BLaER1 (cell line): Measurements from ENCODE around the gene MUC20.
"Not testable (repeated sequence)": the region's sequence is repeated elsewhere in the genome, so short reads cannot be mapped to it uniquely, and the experiment has no call there.

ENCODE experiments used
- H3K27ac ChIP-seq: shearing (Covaris generic); formaldehyde crosslinking; 2 replicates; pipeline ENCODE4 v1.8.1; 2022
- H3K27me3 ChIP-seq: shearing (Covaris generic); formaldehyde crosslinking; 2 replicates; pipeline ENCODE4 v1.8.1; 2022
- H3K36me3 ChIP-seq: shearing (Covaris generic); formaldehyde crosslinking; 2 replicates; pipeline ENCODE4 v1.8.1; 2022
- H3K4me1 ChIP-seq: shearing (Covaris generic); formaldehyde crosslinking; 2 replicates; pipeline ENCODE4 v1.8.1; 2022
- H3K4me2 ChIP-seq: shearing (Covaris generic); formaldehyde crosslinking; 2 replicates; pipeline ENCODE4 v1.8.1; 2022
- H3K4me3 ChIP-seq: shearing (Covaris generic); formaldehyde crosslinking; 2 replicates; pipeline ENCODE4 v1.8.1; 2022
- H3K9ac ChIP-seq: shearing (Covaris generic); formaldehyde crosslinking; 2 replicates; pipeline ENCODE4 v1.8.1; 2022
- H3K9me3 ChIP-seq: shearing (Covaris generic); formaldehyde crosslinking; 2 replicates; pipeline ENCODE4 v1.8.1; 2022
- H4K20me1 ChIP-seq: shearing (Covaris generic); formaldehyde crosslinking; 2 replicates; pipeline ENCODE4 v1.8.1; 2022
- Cebpa-rat ChIP-seq: shearing (Covaris generic); IDR thresholded peaks from 2 replicates; pipeline ENCODE4 v1.8.1; 2022

MUC20 gene

GRCh38 chr3:195714380-195715011 lies 6.3 kb upstream of the MUC20 start:
- no peak overlapping the region for H3K27ac ChIP-seq
- peaks cover 54% of the 10 kb centered on the region for H3K36me3 ChIP-seq
- TF ChIP-seq Cebpa-rat, result no peak
- H3K9me3 ChIP-seq, result peaks cover 34% of the 10 kb centered on the region
- H4K20me1 ChIP-seq, result no peaks in the 10 kb centered on the region
- no peak overlapping the region for H3K4me2 ChIP-seq
- H3K27me3 ChIP-seq, result no peaks in the 10 kb centered on the region
- no peaks in the 10 kb centered on the region for H3K4me1 ChIP-seq
- no peak overlapping the region for H3K9ac ChIP-seq
- no peak overlapping the region for H3K4me3 ChIP-seq

DNA sequence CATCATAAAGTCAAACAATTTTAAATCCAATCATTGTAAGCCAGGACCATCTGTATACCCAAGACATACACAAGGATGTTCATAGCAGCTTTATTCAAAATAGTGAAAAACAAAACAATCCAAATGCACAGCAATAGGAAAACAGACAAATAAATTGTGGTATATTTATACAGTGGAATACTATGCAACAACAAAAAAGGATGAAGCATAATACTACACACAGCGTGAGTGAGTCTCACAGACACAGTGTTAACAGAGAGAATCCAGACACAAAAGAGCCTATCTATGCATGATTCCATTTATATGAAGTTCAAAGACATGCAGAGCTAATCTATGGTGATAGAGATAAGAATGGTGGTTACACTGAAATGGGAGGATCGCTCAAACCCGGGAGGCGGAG lies 5.6 kb upstream of the MUC20 start:
- no peak overlapping the region for H3K27ac ChIP-seq
- no peak for TF ChIP-seq Cebpa-rat
- no peak overlapping the region for H3K4me3 ChIP-seq
- H3K4me2 ChIP-seq, result no peak overlapping the region
- peaks cover 34% of the 10 kb centered on the region for H3K9me3 ChIP-seq
- H3K27me3 ChIP-seq, result no peaks in the 10 kb centered on the region
- no peak overlapping the region for H3K9ac ChIP-seq
- no peaks in the 10 kb centered on the region for H4K20me1 ChIP-seq
- H3K36me3 ChIP-seq, result peaks cover 47% of the 10 kb centered on the region
- H3K4me1 ChIP-seq, result no peaks in the 10 kb centered on the region

DNA sequence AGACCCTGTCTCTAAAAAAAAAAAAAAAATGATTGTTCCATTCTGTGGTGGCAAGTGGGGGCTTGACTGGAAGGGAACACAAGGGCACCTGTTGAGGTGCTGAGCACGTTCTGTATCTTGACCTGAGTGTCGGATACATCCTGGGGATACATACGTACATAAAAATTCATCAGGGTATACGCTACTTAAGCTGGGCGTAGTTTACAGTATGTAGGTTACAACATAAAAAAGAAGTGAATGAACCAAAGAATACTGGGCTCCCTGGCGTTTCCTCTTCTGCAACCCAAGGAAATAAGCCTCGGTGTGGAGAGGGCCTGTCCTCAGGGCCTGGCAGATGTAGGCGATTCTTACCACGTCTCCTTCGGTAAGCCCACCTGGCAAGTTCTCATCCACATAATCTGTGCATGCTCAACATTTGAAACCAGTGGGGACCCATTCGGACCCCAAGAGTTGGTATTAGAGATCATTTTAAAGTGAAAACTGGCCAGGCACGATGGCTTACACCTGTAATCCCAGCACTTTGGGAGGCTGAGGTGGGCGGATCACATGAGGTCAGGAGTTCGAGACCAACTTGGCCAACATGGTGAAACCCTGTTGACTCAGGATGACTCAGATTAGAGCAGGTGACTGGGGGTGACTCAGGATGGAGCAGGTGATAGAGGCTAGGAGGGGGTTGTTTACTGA lies 5.1 kb upstream of the MUC20 start:
- no peak overlapping the region for H3K4me2 ChIP-seq
- peaks cover 34% of the 10 kb centered on the region for H3K9me3 ChIP-seq
- no peak overlapping the region for H3K27ac ChIP-seq
- no peaks in the 10 kb centered on the region for H3K27me3 ChIP-seq
- H3K36me3 ChIP-seq, result peaks cover 42% of the 10 kb centered on the region
- H3K4me3 ChIP-seq, result no peak overlapping the region
- no peak for TF ChIP-seq Cebpa-rat
- peaks cover 1% of the 10 kb centered on the region; the same call in 1 of the 2 replicates for H3K4me1 ChIP-seq
- no peaks in the 10 kb centered on the region for H4K20me1 ChIP-seq
- H3K9ac ChIP-seq, result no peak overlapping the region

GRCh38 chr3:195717416-195717815 lies 3.4 kb upstream of the MUC20 start:
- Histone ChIP-seq H3K9ac (no peak overlapping the region), H3K4me3 (no peak overlapping the region), H3K4me2 (no peak overlapping the region), H3K36me3 (peaks cover 29% of the 10 kb centered on the region), H3K4me1 (peaks cover 5% of the 10 kb centered on the region; the same call in 1 of the 2 replicates), H3K27ac (0 out of 2 replicates have a peak overlapping the region, but pooled peaks have one; percentile 7), H4K20me1 (no peaks in the 10 kb centered on the region), H3K27me3 (no peaks in the 10 kb centered on the region), H3K9me3 (peaks cover 34% of the 10 kb centered on the region)
- no peak for TF ChIP-seq Cebpa-rat

DNA sequence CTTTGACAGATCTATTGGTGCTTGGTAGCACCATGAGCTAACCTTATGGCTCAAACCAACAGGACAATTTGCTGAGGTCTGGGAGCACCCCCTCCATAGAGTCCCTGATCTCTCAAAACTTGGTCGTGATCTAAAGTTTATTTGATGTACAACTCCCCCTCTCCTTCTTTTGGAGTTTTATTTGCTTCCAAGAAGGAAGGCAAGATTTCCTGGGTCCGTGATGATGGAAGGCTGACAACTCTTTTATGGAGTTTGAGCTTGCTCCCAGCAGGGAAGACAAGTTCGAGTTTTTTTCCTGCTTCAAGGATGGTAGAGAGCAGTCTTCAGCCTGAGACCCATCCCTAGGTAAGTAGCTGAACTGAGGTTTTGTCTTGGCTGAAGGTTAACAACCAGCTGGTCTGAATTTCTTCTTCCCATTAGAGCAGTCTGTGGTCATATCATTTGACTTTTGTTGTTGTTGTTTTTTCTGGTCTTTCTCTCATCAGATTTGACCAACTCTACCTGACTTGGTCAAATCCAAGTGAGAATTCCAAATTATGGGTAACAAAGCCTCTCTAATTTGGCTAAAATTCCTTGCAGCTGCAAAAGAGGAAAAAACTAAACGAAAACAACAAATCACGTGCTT lies 2.8 kb upstream of the MUC20 start:
- H3K9me3 ChIP-seq, result peaks cover 34% of the 10 kb centered on the region

GRCh38 chr3:195718477-195718984 lies 2.2 kb upstream of the MUC20 start:
- Histone ChIP-seq H3K36me3 (peaks cover 29% of the 10 kb centered on the region), H3K9ac (no peak overlapping the region), H3K9me3 (peaks cover 34% of the 10 kb centered on the region), H4K20me1 (no peaks in the 10 kb centered on the region), H3K4me1 (peaks cover 5% of the 10 kb centered on the region; the same call in 1 of the 2 replicates), H3K27ac (no peak overlapping the region), H3K27me3 (no peaks in the 10 kb centered on the region), H3K4me2 (no peak overlapping the region), H3K4me3 (no peak overlapping the region)
- TF ChIP-seq Cebpa-rat, result no peak

More for the DNA sequence above, 2.8 kb upstream of the MUC20 start:
- Histone ChIP-seq H4K20me1 (no peaks in the 10 kb centered on the region), H3K4me2 (no peak overlapping the region), H3K4me3 (no peak overlapping the region), H3K9ac (no peak overlapping the region), H3K4me1 (peaks cover 5% of the 10 kb centered on the region; the same call in 1 of the 2 replicates), H3K36me3 (peaks cover 29% of the 10 kb centered on the region), H3K27ac (0 out of 2 replicates have a peak overlapping the region, but pooled peaks have one; percentile 7), H3K27me3 (no peaks in the 10 kb centered on the region)
- TF ChIP-seq Cebpa-rat, result no peak

GRCh38 chr3:195719514-195720254 lies 1.1 kb upstream of the MUC20 start:
- H3K4me1 ChIP-seq, H4K20me1 ChIP-seq, H3K4me2 ChIP-seq, H3K9ac ChIP-seq, H3K27me3 ChIP-seq, H3K4me3 ChIP-seq, H3K27ac ChIP-seq: not testable (repeated sequence)
- Histone ChIP-seq H3K36me3 (peaks cover 18% of the 10 kb centered on the region), H3K9me3 (peaks cover 29% of the 10 kb centered on the region)

GRCh38 chr3:195722139-195722995 lies 1.6 kb downstream of the MUC20 start:
- H3K27me3 ChIP-seq, H3K9me3 ChIP-seq, H3K4me3 ChIP-seq, H3K9ac ChIP-seq, H3K27ac ChIP-seq, H3K4me2 ChIP-seq, H4K20me1 ChIP-seq, H3K36me3 ChIP-seq: not testable (repeated sequence)
- peaks cover 15% of the 10 kb centered on the region for H3K4me1 ChIP-seq

- H4K20me1 ChIP-seq, H3K36me3 ChIP-seq, H3K4me2 ChIP-seq, H3K27ac ChIP-seq, H3K27me3 ChIP-seq, H3K4me3 ChIP-seq, H3K9ac ChIP-seq, H3K9me3 ChIP-seq: not testable (repeated sequence)
- H3K4me1 ChIP-seq, result peaks cover 21% of the 10 kb centered on the region
Observed at GRCh38 chr3:195722996-195723345, 2.2 kb downstream of the MUC20 start.

DNA sequence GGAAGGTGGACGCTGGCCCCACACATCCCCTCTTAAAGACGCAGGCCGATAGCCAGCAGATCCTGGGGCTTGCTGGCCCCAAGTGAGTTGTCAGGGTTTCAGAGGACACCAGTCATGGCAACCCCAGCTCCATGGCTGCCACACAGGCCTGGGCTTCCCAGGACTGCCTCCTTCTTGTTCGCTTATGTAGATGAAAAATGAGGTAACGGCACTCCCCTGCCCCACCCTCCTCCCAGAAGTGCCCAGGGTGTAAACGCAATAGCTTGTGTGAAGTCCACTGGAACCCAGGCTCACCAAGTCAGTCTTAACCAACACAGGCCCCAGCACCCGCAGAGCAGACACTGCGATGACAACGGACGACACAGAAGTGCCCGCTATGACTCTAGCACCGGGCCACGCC lies 3.6 kb downstream of the MUC20 start:
- H3K4me1 ChIP-seq, result peaks cover 22% of the 10 kb centered on the region
- not testable (repeated sequence) for H3K27me3 ChIP-seq, H3K4me3 ChIP-seq, H4K20me1 ChIP-seq, H3K4me2 ChIP-seq, H3K36me3 ChIP-seq, H3K27ac ChIP-seq, H3K9me3 ChIP-seq, H3K9ac ChIP-seq

- H3K9ac ChIP-seq, H3K27me3 ChIP-seq, H3K4me3 ChIP-seq, H3K27ac ChIP-seq, H3K4me2 ChIP-seq, H4K20me1 ChIP-seq, H3K9me3 ChIP-seq: not testable (repeated sequence)
- H3K36me3 ChIP-seq, result peaks cover 17% of the 10 kb centered on the region; the same call in 1 of the 2 replicates
- peaks cover 18% of the 10 kb centered on the region for H3K4me1 ChIP-seq
Observed at GRCh38 chr3:195725916-195726740, 5.3 kb downstream of the MUC20 start.
